Heart left ventricle (tissue), 13 donors: Measurements from ENCODE around the gene CEACAM1.

Experiments
- POLR2A ChIP-seq, 2 donors: fragments of 450-650 bp; IDR thresholded peaks; one replicate each; pipeline ENCODE4 v1.6.1; 2017; ENCODE audit warnings: antibody characterized with exemption in 2 of 2, mild to moderate bottlenecking in 2 of 2, moderate library complexity in 2 of 2
- TF ChIP-seq, protein P1 (sequence below), 12 donors: fragments of 200-600 bp; sonication (generic) in 4 of 12; IDR thresholded peaks; one replicate each; pipeline versions ENCODE4 v1.5.0 to v1.8.0; 2018 to 2022; ENCODE audit warnings: antibody characterized with exemption in 12 of 12, mild to moderate bottlenecking in 5 of 12
- donor health status: ischemic (EF 13 %, LVEDD 7.1; RV severe dilation, severe dysfunction).
- donor health status: DM: no; HTN: yes; CAD: no.
- donor health status: DM: no; HTN: no; CAD: no.
- donor health status: ischemic (EF 25% LVEDD 6.9; RV normal size, moderate dysfunction).
- donor health status: ischemic (EF 25% LVEDD 5.7; RV mildly dilated, moderate dysfunction).
- donor health status: ischemic (EF 35%, LVEDD 5.7; RV mildly dilated, moderate dysfunction).
- donor health status: nonischemic (EF 11% LVEDD 7.7; RV severe dilation, severe dysfunction).
- donor health status: DM: yes; HTN: yes; CAD: no.
- donor health status: PGD.
- donor health status: ischemic (EF 29% LVEDD 5.4; RV normal size, mild dysfunction).
- donor health status: nonischemic (EF 23%, LVEDD 6.1; RV moderate dilation, normal function).

DNA sequence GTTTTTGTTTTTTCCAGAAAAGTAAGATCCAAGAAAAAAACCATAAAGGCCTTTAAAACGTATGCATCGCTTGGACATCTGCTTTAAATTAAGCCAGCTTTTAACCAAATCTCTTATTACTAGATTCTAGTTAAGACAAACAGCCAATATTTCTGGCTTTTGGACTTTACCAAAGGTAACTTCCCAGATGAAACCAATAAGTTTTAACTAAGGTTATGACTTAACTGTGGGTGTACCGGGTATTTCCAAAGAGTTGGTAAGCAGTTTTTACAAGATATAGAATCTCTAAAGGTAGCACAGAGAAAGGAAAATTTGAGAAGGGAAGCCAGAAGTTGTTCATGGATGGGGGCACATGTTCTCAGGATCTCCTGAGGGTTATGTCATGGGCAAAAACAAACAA is 34.0 kb downstream of the CEACAM1 start:
- TF ChIP-seq, protein P1, sequence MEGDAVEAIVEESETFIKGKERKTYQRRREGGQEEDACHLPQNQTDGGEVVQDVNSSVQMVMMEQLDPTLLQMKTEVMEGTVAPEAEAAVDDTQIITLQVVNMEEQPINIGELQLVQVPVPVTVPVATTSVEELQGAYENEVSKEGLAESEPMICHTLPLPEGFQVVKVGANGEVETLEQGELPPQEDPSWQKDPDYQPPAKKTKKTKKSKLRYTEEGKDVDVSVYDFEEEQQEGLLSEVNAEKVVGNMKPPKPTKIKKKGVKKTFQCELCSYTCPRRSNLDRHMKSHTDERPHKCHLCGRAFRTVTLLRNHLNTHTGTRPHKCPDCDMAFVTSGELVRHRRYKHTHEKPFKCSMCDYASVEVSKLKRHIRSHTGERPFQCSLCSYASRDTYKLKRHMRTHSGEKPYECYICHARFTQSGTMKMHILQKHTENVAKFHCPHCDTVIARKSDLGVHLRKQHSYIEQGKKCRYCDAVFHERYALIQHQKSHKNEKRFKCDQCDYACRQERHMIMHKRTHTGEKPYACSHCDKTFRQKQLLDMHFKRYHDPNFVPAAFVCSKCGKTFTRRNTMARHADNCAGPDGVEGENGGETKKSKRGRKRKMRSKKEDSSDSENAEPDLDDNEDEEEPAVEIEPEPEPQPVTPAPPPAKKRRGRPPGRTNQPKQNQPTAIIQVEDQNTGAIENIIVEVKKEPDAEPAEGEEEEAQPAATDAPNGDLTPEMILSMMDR (IDR thresholded peaks at IDR 0.05): no peak
- no peak for TF ChIP-seq POLR2A (IDR thresholded peaks at IDR 0.05)
